ENCODE measurements around the gene ANO10.

The ANO10 gene

GRCh38 chr3:43406643-43407023 is 215.2 kb downstream of the ANO10 start:
- DNase-seq: no peak

GRCh38 chr3:43405888-43406642 is 215.7 kb downstream of the ANO10 start:
- DNase-seq: no peak

- no peak for DNase-seq
Measured at GRCh38 chr3:43400781-43401730, 220.8 kb downstream of the ANO10 start.

- no peak for DNase-seq
Measured at GRCh38 chr3:43400167-43400566, 221.6 kb downstream of the ANO10 start.

GRCh38 chr3:43399034-43399433 is 222.8 kb downstream of the ANO10 start:
- DNase-seq: no peak

- DNase-seq: no peak
Measured at GRCh38 chr3:43394041-43394554, 227.7 kb downstream of the ANO10 start.

- DNase-seq: no peak
Measured at GRCh38 chr3:43391621-43392020, 230.2 kb downstream of the ANO10 start.

GRCh38 chr3:43390255-43390588 is 231.6 kb downstream of the ANO10 start:
- DNase-seq: no peak

GRCh38 chr3:43389388-43390254 is 232.2 kb downstream of the ANO10 start:
- peak; percentile 62 for DNase-seq

- DNase-seq: no peak
Measured at GRCh38 chr3:43388915-43389314, 232.9 kb downstream of the ANO10 start.

- DNase-seq: no peak
Measured at GRCh38 chr3:43388175-43388574, 233.6 kb downstream of the ANO10 start.

- DNase-seq: no peak
Measured at GRCh38 chr3:43379343-43379742, 242.5 kb downstream of the ANO10 start.

- peak; percentile 60 for DNase-seq
Measured at GRCh38 chr3:43378066-43378935, 243.5 kb downstream of the ANO10 start.

- DNase-seq: no peak
Measured at GRCh38 chr3:43373560-43373928, 248.3 kb downstream of the ANO10 start.

GRCh38 chr3:43372809-43373559 is 248.8 kb downstream of the ANO10 start:
- no peak for DNase-seq

GRCh38 chr3:43372007-43372740 is 249.6 kb downstream of the ANO10 start:
- DNase-seq: no peak

- DNase-seq: no peak
Measured at GRCh38 chr3:43371494-43371893, 250.3 kb downstream of the ANO10 start.

- no peak for DNase-seq
Measured at GRCh38 chr3:43370293-43370980, 251.4 kb downstream of the ANO10 start.

GRCh38 chr3:43369404-43370292 is 252.2 kb downstream of the ANO10 start:
- no peak for DNase-seq

All from stimulated activated naive CD4-positive, alpha-beta T cell treated with Interleukin-2 at 50 U/mL for 16 hours (primary cell).